GM12873 (cell line): ENCODE results near the gene ANKRD28.

Experiments
- TF ChIP-seq, protein P1 (sequence below): IDR thresholded peaks from 2 replicates; pipeline ENCODE4 v1.5.1; 2012; ENCODE audit warnings: low read depth, mild to moderate bottlenecking, moderate library complexity, low read length, control low read depth; ENCODE audit not compliant: insufficient read depth; ENCODE audit errors: missing control alignments

The ANKRD28 gene

GRCh38 chr3:15708882-15709677 lies 88.7 kb downstream of the ANKRD28 start:
- TF ChIP-seq, protein P1, sequence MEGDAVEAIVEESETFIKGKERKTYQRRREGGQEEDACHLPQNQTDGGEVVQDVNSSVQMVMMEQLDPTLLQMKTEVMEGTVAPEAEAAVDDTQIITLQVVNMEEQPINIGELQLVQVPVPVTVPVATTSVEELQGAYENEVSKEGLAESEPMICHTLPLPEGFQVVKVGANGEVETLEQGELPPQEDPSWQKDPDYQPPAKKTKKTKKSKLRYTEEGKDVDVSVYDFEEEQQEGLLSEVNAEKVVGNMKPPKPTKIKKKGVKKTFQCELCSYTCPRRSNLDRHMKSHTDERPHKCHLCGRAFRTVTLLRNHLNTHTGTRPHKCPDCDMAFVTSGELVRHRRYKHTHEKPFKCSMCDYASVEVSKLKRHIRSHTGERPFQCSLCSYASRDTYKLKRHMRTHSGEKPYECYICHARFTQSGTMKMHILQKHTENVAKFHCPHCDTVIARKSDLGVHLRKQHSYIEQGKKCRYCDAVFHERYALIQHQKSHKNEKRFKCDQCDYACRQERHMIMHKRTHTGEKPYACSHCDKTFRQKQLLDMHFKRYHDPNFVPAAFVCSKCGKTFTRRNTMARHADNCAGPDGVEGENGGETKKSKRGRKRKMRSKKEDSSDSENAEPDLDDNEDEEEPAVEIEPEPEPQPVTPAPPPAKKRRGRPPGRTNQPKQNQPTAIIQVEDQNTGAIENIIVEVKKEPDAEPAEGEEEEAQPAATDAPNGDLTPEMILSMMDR, result no peak

- TF ChIP-seq, protein P1, result no peak
These were observed 90.0 kb downstream of the ANKRD28 start for GRCh38 chr3:15707779-15708178.

GRCh38 chr3:15703346-15703745 lies 94.4 kb downstream of the ANKRD28 start:
- TF ChIP-seq, protein P1, result no peak

DNA sequence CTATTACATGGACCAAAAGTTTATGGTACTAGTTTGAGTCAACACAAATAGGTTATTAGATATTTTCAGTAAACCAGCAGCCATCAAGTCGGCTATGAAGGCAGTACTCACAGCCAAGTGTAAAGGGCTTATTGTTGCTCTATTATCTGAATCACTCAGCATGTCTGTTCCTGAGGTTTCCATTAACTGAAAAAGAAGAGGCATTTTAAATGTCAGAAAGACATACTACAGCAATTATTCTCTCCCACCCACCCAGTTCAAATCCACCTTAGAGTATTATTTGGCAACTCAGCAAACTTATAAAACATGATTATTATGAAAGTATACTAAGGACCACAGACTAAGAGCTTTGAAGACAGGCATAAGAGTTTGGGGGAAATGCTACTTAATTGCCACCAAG lies 103.2 kb downstream of the ANKRD28 start:
- TF ChIP-seq, protein P1, result no peak

DNA sequence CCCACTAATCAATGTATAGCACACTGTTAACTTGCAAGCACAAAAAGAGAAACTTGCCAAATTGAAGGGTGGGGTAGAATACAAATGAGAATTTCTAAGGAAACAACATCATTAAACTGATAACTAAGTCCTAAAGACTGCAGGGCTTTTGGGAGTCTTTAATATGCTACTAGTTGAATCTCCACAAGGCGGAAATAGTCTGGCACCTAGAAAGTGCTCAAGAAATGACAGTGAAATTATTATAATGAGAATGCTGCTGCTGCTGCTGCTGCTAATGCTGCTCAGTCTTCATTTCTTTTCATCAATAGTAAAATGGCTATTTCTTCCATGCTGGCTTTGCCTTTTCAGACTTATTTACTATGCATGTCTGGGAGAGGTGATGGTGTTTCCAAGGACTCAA lies 104.4 kb downstream of the ANKRD28 start:
- TF ChIP-seq, protein P1, result no peak

DNA sequence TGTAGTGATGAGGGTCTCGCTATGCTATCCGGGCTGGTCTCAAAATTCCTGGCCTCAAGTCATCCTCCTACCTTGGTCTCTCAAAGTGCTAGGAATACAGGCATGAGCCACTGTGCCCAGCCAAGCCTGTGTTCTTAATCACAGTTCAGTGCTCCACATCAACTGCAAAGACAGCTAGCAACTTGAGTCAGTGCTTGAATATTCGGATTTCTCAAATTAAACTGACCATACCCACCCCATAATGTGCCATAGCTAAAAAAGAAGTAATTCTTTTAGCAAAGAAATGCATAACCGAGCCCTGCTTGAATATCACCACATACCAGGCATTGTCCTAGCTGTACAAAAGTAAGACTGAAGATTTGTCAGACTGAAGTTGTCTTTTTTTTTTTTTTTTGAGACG lies 107.0 kb downstream of the ANKRD28 start:
- TF ChIP-seq, protein P1, result no peak

- TF ChIP-seq, protein P1, result no peak
These were observed 107.5 kb downstream of the ANKRD28 start for GRCh38 chr3:15690230-15690629.

- TF ChIP-seq, protein P1, result no peak
These were observed 111.9 kb downstream of the ANKRD28 start for GRCh38 chr3:15685927-15686326.
